RWPE1 (cell line): Measurements from ENCODE around the gene GPR78.

Experiments used
- CTCF ChIA-PET: fragments of 350-600 bp; sonication (Branson Sonifier 250); formaldehyde crosslinking; extraction: SDS; loops from one replicate; lab custom pipeline; 2021; lab: Yijun Ruan, JAX
- POLR2A ChIA-PET: fragments of 400-600 bp; formaldehyde crosslinking; extraction: SDS; loops from one replicate; lab custom pipeline; 2020; ENCODE audit warnings: antibody characterized with exemption; ENCODE audit not compliant: low non-redundant PET; lab: Yijun Ruan, JAX
- DNase-seq: peaks from one replicate; pipeline ENCODE4 v3.0.0; 2012; ENCODE audit warnings: low spot score
- H3K27ac ChIP-seq: fragments of 450-650 bp; 2 replicates; pipeline ENCODE4 v1.5.1; 2017
- TF ChIP-seq, protein P1 (sequence below): fragments of 450-650 bp; conservative IDR thresholded peaks from 2 replicates; pipeline ENCODE4 v1.5.1; 2017; ENCODE audit warnings: low read depth, mild to moderate bottlenecking

Gene GPR78

GRCh38 chr4:8540586-8540985, 39.6 kb upstream of the GPR78 start:
- H3K27ac ChIP-seq = no peak overlapping the region
- ChIA-PET POLR2A (no interaction called here), CTCF (interaction anchor here (0.6 kb wide), 1 partner anchor 974 kb away, joined by 3 read pairs; no protein-coding TSS in a partner anchor)
- TF ChIP-seq, protein P1, sequence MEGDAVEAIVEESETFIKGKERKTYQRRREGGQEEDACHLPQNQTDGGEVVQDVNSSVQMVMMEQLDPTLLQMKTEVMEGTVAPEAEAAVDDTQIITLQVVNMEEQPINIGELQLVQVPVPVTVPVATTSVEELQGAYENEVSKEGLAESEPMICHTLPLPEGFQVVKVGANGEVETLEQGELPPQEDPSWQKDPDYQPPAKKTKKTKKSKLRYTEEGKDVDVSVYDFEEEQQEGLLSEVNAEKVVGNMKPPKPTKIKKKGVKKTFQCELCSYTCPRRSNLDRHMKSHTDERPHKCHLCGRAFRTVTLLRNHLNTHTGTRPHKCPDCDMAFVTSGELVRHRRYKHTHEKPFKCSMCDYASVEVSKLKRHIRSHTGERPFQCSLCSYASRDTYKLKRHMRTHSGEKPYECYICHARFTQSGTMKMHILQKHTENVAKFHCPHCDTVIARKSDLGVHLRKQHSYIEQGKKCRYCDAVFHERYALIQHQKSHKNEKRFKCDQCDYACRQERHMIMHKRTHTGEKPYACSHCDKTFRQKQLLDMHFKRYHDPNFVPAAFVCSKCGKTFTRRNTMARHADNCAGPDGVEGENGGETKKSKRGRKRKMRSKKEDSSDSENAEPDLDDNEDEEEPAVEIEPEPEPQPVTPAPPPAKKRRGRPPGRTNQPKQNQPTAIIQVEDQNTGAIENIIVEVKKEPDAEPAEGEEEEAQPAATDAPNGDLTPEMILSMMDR = no peak
- DNase-seq = no peak

DNA sequence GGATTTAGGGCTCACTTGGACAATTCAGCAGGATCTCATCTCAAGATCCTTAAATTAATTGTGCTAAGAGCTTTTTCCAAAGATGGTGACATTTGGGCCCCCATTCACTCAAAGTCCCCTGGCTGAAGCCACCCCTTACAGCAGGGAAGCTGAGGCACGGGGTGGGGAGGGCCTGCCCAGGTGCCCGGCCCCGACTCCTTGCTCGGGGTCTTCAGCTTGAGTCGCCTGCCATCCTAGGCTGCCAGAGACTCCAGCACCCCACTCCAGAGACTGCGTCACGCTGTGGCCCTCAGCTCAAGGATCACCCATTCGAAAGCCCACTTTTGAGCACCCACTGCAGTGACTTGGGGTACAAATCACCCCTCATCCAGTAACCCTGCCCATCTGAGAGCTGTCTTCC, 39.2 kb upstream of the GPR78 start:
- POLR2A ChIA-PET = no interaction called here
- TF ChIP-seq, protein P1 = no peak
- H3K27ac ChIP-seq = no peak overlapping the region
- DNase-seq = no peak
- CTCF ChIA-PET = interaction anchor here (0.6 kb wide), 1 partner anchor 974 kb away, joined by 3 read pairs; no protein-coding TSS in a partner anchor

DNA sequence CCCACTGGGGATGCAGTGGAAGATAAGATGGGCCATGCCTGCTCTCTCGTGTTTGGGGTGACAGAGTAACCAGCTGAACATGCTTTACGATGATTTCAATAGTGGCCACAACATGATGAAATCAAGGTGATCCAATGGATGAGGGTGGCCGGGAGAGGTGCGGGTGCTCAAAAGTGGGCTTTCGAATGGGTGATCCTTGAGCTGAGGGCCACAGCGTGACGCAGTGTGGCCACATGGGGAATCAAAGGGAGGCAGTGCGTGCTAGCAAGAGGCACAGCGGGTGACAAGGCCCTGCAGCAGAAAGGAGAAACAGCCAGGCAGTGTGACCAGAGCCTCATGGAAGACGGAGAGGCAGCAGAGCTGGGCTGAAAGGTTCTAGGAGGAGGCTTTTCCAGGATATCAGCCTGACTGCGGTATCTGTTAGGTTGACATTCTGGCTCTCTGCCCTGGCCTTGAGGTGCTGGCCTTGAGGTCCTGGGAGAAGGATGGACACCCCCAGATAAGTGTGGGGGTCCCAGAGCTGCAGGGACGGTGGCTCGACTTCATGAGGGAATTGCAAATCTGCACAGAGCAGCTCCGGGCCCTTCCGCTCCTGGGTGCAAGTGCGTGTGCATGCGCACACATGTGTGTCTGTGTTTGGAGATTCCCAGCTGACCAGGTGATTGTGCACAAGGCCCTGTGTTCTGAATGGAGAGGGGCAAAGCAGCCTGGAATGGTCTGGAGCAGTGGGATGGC, 38.0 kb upstream of the GPR78 start:
- TF ChIP-seq, protein P1 = no peak
- CTCF ChIA-PET = no interaction called here
- POLR2A ChIA-PET = no interaction called here

GRCh38 chr4:8542776-8543525, 37.2 kb upstream of the GPR78 start:
- CTCF ChIA-PET = no interaction called here
- no peak for DNase-seq
- TF ChIP-seq, protein P1 = no peak
- no peak overlapping the region for H3K27ac ChIP-seq
- POLR2A ChIA-PET = no interaction called here

More for the DNA sequence above, 38.0 kb upstream of the GPR78 start:
- no peak for DNase-seq
- no peak overlapping the region for H3K27ac ChIP-seq

DNA sequence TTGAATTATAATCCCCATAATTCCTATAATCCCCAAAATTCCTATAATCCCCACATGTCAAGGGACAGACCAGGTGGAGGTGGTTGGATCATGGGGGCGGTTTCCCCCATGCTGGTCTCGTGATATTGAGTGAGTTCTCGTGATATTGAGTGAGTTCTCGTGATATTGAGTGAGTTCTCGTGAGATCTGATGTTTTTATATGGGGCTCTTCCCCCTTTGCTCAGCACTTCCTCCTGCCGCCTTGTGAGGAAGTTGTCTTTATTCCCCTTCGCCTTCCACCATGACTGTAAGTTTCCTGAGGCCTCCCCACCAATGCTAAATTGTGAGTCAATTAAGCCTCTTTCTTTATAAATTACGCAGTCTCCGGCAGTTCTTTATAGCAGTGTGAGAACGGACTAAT, 36.6 kb upstream of the GPR78 start:
- TF ChIP-seq, protein P1 = no peak
- CTCF ChIA-PET = no interaction called here
- no peak for DNase-seq
- POLR2A ChIA-PET = no interaction called here
- no peak overlapping the region for H3K27ac ChIP-seq

DNA sequence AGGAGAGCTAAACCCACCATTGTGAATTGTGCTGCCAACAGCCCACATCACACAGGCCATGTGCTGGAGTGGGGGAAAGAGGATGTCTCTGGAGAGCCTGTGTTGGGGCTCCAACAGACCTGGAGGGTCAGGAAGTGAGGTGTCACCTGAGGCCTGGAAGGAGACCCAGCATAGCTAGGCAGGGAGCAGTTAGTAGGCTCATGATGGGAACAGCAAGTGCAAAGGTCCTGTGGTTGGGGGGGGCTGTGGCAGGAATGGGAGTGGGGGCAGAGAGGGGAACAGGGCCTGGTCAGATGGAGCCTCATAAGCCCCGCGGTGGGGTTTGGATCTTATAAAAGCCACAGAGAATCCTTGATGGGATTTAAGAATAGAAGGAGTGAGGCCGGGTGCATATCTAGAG, 35.9 kb upstream of the GPR78 start:
- no peak for DNase-seq
- POLR2A ChIA-PET = no interaction called here
- no peak overlapping the region for H3K27ac ChIP-seq
- TF ChIP-seq, protein P1 = no peak
- CTCF ChIA-PET = no interaction called here
